HUES64 (cell line): ENCODE measurements around the gene EEFSEC.

Experiments used
- H3K27ac ChIP-seq: 2 replicates; pipeline ENCODE4 v1.7.0; 2013; ENCODE audit warnings: low read depth, low read length, inconsistent platforms
- H3K27me3 ChIP-seq: 2 replicates; pipeline ENCODE4 v1.6.1; 2013; ENCODE audit warnings: mild to moderate bottlenecking, low read length; ENCODE audit not compliant: insufficient read depth
- H3K36me3 ChIP-seq: 2 replicates; pipeline ENCODE4 v1.6.1; 2013; ENCODE audit warnings: mild to moderate bottlenecking, low read length; ENCODE audit not compliant: insufficient read depth
- H3K4me1 ChIP-seq: 2 replicates; pipeline ENCODE4 v1.6.1; 2013; ENCODE audit warnings: mild to moderate bottlenecking, low read length, moderate library complexity; ENCODE audit not compliant: insufficient read depth
- H3K4me3 ChIP-seq: 2 replicates; pipeline ENCODE4 v1.5.1; 2013; ENCODE audit warnings: mild to moderate bottlenecking, low read length, moderate library complexity
- H3K9ac ChIP-seq: 2 replicates; pipeline ENCODE4 v1.6.1; 2013; ENCODE audit warnings: mild to moderate bottlenecking, low read depth, low read length
- H3K9me3 ChIP-seq: 2 replicates; pipeline ENCODE4 v1.6.1; 2013; ENCODE audit warnings: low read depth, low read length; ENCODE audit not compliant: insufficient read depth
- WGBS: fragments of 150-250, 120-280 bp; methylation state at CpG from one replicate; pipeline ENCODE4 v1.1.7; 2013; ENCODE audit warnings: missing lambda C conversion rate; 5-methylcytosine and 5-hydroxymethylcytosine counted together

Gene EEFSEC

GRCh38 chr3:128360705-128361271 is 207.5 kb downstream of the EEFSEC start:
- Histone ChIP-seq H3K9ac (no peak overlapping the region), H3K4me3 (no peak overlapping the region), H3K9me3 (no peaks in the 10 kb centered on the region), H3K27me3 (no peaks in the 10 kb centered on the region), H3K36me3 (no peaks in the 10 kb centered on the region), H3K4me1 (no peaks in the 10 kb centered on the region), H3K27ac (no peak overlapping the region)
- WGBS: 89% methylated on average over 6 of the region's 6 CpGs

- no peaks in the 10 kb centered on the region for H3K4me1 ChIP-seq
- no peak overlapping the region for H3K4me3 ChIP-seq
- H3K36me3 ChIP-seq: no peaks in the 10 kb centered on the region
- no peak overlapping the region for H3K9ac ChIP-seq
- H3K9me3 ChIP-seq: no peaks in the 10 kb centered on the region
- 96% methylated on average over 16 of the region's 16 CpGs for WGBS
- H3K27ac ChIP-seq: no peak overlapping the region
- H3K27me3 ChIP-seq: no peaks in the 10 kb centered on the region
Observed at GRCh38 chr3:128362026-128362965, 209.0 kb downstream of the EEFSEC start.

GRCh38 chr3:128364291-128364690 is 211.0 kb downstream of the EEFSEC start:
- no peaks in the 10 kb centered on the region for H3K9me3 ChIP-seq
- no peak overlapping the region for H3K27ac ChIP-seq
- H3K4me3 ChIP-seq: no peak overlapping the region
- 93% methylated on average over 6 of the region's 6 CpGs for WGBS
- no peaks in the 10 kb centered on the region for H3K36me3 ChIP-seq
- no peak overlapping the region for H3K9ac ChIP-seq
- H3K27me3 ChIP-seq: no peaks in the 10 kb centered on the region
- H3K4me1 ChIP-seq: peaks cover 5% of the 10 kb centered on the region; the same call in 1 of the 2 replicates

- Histone ChIP-seq H3K27ac (no peak overlapping the region), H3K36me3 (no peaks in the 10 kb centered on the region), H3K27me3 (no peaks in the 10 kb centered on the region), H3K9ac (no peak overlapping the region), H3K9me3 (no peaks in the 10 kb centered on the region), H3K4me1 (peaks cover 5% of the 10 kb centered on the region; the same call in 1 of the 2 replicates), H3K4me3 (no peak overlapping the region)
- whole genome bisulfite sequencing: 93% methylated on average over 7 of the region's 7 CpGs
Observed at GRCh38 chr3:128364808-128365360, 211.6 kb downstream of the EEFSEC start.

- no peaks in the 10 kb centered on the region for H3K36me3 ChIP-seq
- H3K9ac ChIP-seq: no peak overlapping the region
- H3K9me3 ChIP-seq: no peaks in the 10 kb centered on the region
- H3K4me3 ChIP-seq: no peak overlapping the region
- H3K4me1 ChIP-seq: peaks cover 5% of the 10 kb centered on the region; the same call in 1 of the 2 replicates
- H3K27ac ChIP-seq: no peak overlapping the region
- 92% methylated on average over 2 of the region's 2 CpGs for WGBS
- no peaks in the 10 kb centered on the region for H3K27me3 ChIP-seq
Observed at GRCh38 chr3:128366136-128366535, 212.9 kb downstream of the EEFSEC start.

- H3K9ac ChIP-seq: no peak overlapping the region
- H3K36me3 ChIP-seq: no peaks in the 10 kb centered on the region
- H3K27me3 ChIP-seq: no peaks in the 10 kb centered on the region
- no peak overlapping the region for H3K4me3 ChIP-seq
- no peak overlapping the region for H3K27ac ChIP-seq
- H3K4me1 ChIP-seq: peaks cover 5% of the 10 kb centered on the region; the same call in 1 of the 2 replicates
- H3K9me3 ChIP-seq: no peaks in the 10 kb centered on the region
- WGBS: 92% methylated on average over 5 of the region's 5 CpGs
Observed at GRCh38 chr3:128366652-128367051, 213.4 kb downstream of the EEFSEC start.

GRCh38 chr3:128367221-128367620 is 213.9 kb downstream of the EEFSEC start:
- Histone ChIP-seq H3K36me3 (no peaks in the 10 kb centered on the region), H3K9ac (no peak overlapping the region), H3K4me1 (peaks cover 5% of the 10 kb centered on the region; the same call in 1 of the 2 replicates), H3K27me3 (no peaks in the 10 kb centered on the region), H3K27ac (no peak overlapping the region), H3K9me3 (no peaks in the 10 kb centered on the region), H3K4me3 (no peak overlapping the region)
- WGBS: 89% methylated on average over 5 of the region's 5 CpGs

GRCh38 chr3:128367761-128368160 is 214.5 kb downstream of the EEFSEC start:
- Histone ChIP-seq H3K27ac (no peak overlapping the region), H3K27me3 (no peaks in the 10 kb centered on the region), H3K4me3 (no peak overlapping the region), H3K4me1 (peaks cover 5% of the 10 kb centered on the region; the same call in 1 of the 2 replicates), H3K9ac (no peak overlapping the region), H3K9me3 (no peaks in the 10 kb centered on the region), H3K36me3 (no peaks in the 10 kb centered on the region)
- WGBS: 68% methylated on average over 4 of the region's 4 CpGs

- H3K27ac ChIP-seq: no peak overlapping the region
- WGBS: 94% methylated on average over 7 of the region's 7 CpGs
Observed at GRCh38 chr3:128368626-128369025, 215.3 kb downstream of the EEFSEC start.

GRCh38 chr3:128369121-128369703 is 215.9 kb downstream of the EEFSEC start:
- Histone ChIP-seq H3K9ac (no peak overlapping the region), H3K27ac (no peak overlapping the region)

More at GRCh38 chr3:128368626-128369025, 215.3 kb downstream of the EEFSEC start:
- Histone ChIP-seq H3K4me1 (peaks cover 5% of the 10 kb centered on the region; the same call in 1 of the 2 replicates), H3K9me3 (no peaks in the 10 kb centered on the region), H3K36me3 (no peaks in the 10 kb centered on the region), H3K9ac (no peak overlapping the region), H3K4me3 (no peak overlapping the region), H3K27me3 (no peaks in the 10 kb centered on the region)

More at GRCh38 chr3:128369121-128369703, 215.9 kb downstream of the EEFSEC start:
- H3K4me1 ChIP-seq: peaks cover 5% of the 10 kb centered on the region; the same call in 1 of the 2 replicates
- H3K36me3 ChIP-seq: no peaks in the 10 kb centered on the region
- no peaks in the 10 kb centered on the region for H3K27me3 ChIP-seq
- no peak overlapping the region for H3K4me3 ChIP-seq
- 91% methylated on average over 2 of the region's 2 CpGs for WGBS
- H3K9me3 ChIP-seq: no peaks in the 10 kb centered on the region
